Neural progenitor cell (in vitro differentiated cells): Measurements from ENCODE around the gene C2orf15. TPM values are rescaled to one million over a fixed set of nuclear protein-coding genes. Genes with fewer than 3 reads are reported as not detected.

Source experiments
- DNase-seq: peaks from one replicate; pipeline ENCODE4 v3.0.0-alpha.2; 2016; ENCODE audit warnings: low spot score
- H2AFZ ChIP-seq: fragments of 200-600 bp; sonication (generic); replicated peaks from 2 replicates; pipeline ENCODE4 v1.6.1; 2016; ENCODE audit warnings: antibody characterized with exemption
- H3F3A ChIP-seq: fragments of 200-600 bp; sonication (generic); 2 replicates; pipeline ENCODE4 v1.6.1; 2016; ENCODE audit warnings: antibody characterized with exemption, low read depth
- H3K27ac ChIP-seq: fragments of 200-600 bp; sonication (generic); 2 replicates; pipeline ENCODE4 v1.5.1; 2016; ENCODE audit warnings: mild to moderate bottlenecking
- H3K27me3 ChIP-seq: fragments of 200-600 bp; sonication (generic); 2 replicates; pipeline ENCODE4 v1.6.1; 2016; ENCODE audit warnings: mild to moderate bottlenecking, moderate library complexity
- H3K36me3 ChIP-seq: fragments of 200-600 bp; sonication (generic); 2 replicates; pipeline ENCODE4 v1.5.1; 2016
- H3K4me1 ChIP-seq: fragments of 200-600 bp; sonication (generic); 2 replicates; pipeline ENCODE4 v1.6.1; 2016; ENCODE audit warnings: mixed run types
- H3K4me2 ChIP-seq: fragments of 200-600 bp; sonication (generic); 2 replicates; pipeline ENCODE4 v1.6.1; 2016
- H3K4me3 ChIP-seq: fragments of 200-600 bp; sonication (generic); 2 replicates; pipeline ENCODE4 v1.5.1; 2016
- H3K79me2 ChIP-seq: fragments of 200-600 bp; sonication (generic); 2 replicates; pipeline ENCODE4 v1.6.1; 2016; ENCODE audit warnings: low read depth
- H3K9ac ChIP-seq: fragments of 200-600 bp; sonication (generic); 2 replicates; pipeline ENCODE4 v1.6.1; 2016
- H3K9me3 ChIP-seq: fragments of 200-600 bp; sonication (generic); 2 replicates; pipeline ENCODE4 v1.5.1; 2016; ENCODE audit warnings: low read depth
- H4K20me1 ChIP-seq: fragments of 200-600 bp; sonication (generic); 2 replicates; pipeline ENCODE4 v1.6.1; 2016; ENCODE audit warnings: low read depth
- H3K27ac Mint-ChIP-seq: 3 replicates; pipeline ENCODE4 v1.8.0; 2021; ENCODE audit warnings: mixed read lengths
- H3K27me3 Mint-ChIP-seq: 2 replicates; pipeline ENCODE4 v1.8.0; 2022; ENCODE audit warnings: low read depth, mild to moderate bottlenecking, inconsistent platforms, moderate library complexity, mixed read lengths; ENCODE audit not compliant: insufficient read depth
- H3K36me3 Mint-ChIP-seq: 3 replicates; pipeline ENCODE4 v1.8.0; 2021; ENCODE audit warnings: mixed read lengths
- H3K4me1 Mint-ChIP-seq: 3 replicates; pipeline ENCODE4 v1.8.0; 2021; ENCODE audit warnings: mixed read lengths
- H3K4me3 Mint-ChIP-seq: 3 replicates; pipeline ENCODE4 v1.8.0; 2021; ENCODE audit warnings: mild to moderate bottlenecking, moderate library complexity, mixed read lengths
- H3K9me3 Mint-ChIP-seq: 3 replicates; pipeline ENCODE4 v1.8.0; 2020; ENCODE audit warnings: mixed read lengths
- EZH2 ChIP-seq: fragments of 200-600 bp; sonication (generic); IDR thresholded peaks from 2 replicates; pipeline ENCODE4 v1.6.1; 2017; ENCODE audit warnings: antibody characterized with exemption, mild to moderate bottlenecking, moderate library complexity
- EZH2phosphoT487 ChIP-seq: fragments of 200-600 bp; sonication (generic); IDR thresholded peaks from 2 replicates; pipeline ENCODE4 v1.6.1; 2017; ENCODE audit warnings: antibody characterized with exemption
- total RNA-seq: library from RNA; depleted of rRNA; stranded (reverse); fragments of >200 nt; gene quantifications from 2 replicates; pipeline ENCODE4 v1.2.3, GENCODE V29; 2015; ENCODE audit warnings: low replicate concordance
- TF ChIP-seq, protein P1 (sequence below): fragments of 200-600 bp; sonication (generic); IDR thresholded peaks from 2 replicates; pipeline ENCODE4 v1.5.1; 2017; ENCODE audit warnings: antibody characterized with exemption, mild to moderate bottlenecking

C2orf15 gene
- total RNA-seq, 1 donor from 2014 or later: 5.8 TPM

DNA sequence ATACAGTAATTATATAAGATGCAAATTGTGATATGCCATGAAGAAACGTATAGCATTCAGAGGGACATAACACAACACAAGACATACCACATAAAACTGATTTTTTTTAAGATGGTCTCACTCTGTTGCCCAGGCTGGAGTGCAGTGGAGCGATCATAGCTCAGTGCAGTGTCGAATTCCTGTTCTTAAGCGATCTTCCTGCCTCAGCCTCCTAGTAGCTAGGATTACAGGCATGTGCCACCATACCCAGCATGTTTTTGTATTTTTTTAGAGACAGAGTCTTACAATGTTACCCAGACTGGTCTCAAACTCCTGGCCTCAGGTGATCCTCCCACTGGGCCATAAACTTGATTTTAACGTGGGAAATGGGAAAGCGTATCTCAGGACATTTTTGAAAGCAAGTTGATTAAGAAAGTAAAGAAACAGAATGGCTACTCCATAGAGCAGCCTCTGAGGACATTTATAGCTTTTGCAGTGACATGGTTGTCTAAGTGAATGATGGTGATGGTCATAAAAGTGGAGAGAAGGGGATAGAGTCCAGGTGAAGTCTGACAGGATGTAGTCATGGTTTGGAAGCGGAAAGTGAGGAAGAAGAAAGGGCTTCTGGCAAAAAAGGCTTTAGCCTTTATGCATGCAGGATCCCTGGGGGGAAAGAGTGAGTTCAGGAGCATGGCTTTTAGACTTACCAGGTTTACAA, 10.8 kb downstream of the C2orf15 start:
- no peak overlapping the region for H3K27ac Mint-ChIP-seq
- Histone ChIP-seq H3K4me2 (no peak overlapping the region), H3K27ac (no peak overlapping the region)

DNA sequence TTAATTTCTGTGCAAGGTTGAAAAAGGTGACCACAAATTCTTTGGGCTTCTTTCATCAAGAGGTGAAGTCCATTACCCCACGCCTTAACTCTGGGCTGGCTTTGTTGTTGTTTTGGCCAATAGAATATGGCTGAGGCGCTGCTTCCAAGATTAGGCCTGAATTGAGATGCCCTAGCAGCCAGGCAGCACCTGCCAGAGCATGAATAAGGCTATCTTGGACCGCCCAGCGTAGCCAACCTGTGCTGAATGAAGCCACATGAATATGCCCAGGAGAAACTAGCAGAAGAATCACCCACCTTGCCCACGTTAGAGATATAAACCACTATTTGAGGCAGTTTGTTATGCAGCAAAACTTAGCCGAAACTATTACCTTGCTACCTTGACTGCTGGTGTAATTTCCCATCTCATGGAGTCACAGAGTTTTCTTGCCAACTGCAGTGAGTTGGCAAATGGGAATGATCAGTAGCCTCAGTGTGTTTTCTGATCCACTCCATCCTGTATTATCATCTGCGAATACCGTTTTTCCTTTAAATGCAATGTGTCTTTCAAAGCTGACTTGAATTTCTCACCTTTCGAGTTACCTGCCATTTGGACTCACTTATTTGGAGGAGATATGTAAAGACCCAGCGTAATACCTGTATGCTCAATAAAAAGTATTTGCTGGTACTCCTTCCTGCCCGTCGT, 12.6 kb downstream of the C2orf15 start:
- H3K36me3 ChIP-seq: no peaks in the 10 kb centered on the region
- H3K27ac ChIP-seq: no peak overlapping the region

More for the DNA sequence above, 10.8 kb downstream of the C2orf15 start:
- peaks cover 13% of the 10 kb centered on the region for H3F3A ChIP-seq
- no peaks in the 10 kb centered on the region for H3K36me3 ChIP-seq
- Mint-ChIP-seq H3K9me3 (no peaks in the 10 kb centered on the region), H3K4me1 (peaks cover 23% of the 10 kb centered on the region), H3K27me3 (peaks cover 2% of the 10 kb centered on the region), H3K36me3 (peaks cover 3% of the 10 kb centered on the region), H3K4me3 (no peak overlapping the region)
- no peaks in the 10 kb centered on the region for H3K9me3 ChIP-seq
- TF ChIP-seq, protein P1, sequence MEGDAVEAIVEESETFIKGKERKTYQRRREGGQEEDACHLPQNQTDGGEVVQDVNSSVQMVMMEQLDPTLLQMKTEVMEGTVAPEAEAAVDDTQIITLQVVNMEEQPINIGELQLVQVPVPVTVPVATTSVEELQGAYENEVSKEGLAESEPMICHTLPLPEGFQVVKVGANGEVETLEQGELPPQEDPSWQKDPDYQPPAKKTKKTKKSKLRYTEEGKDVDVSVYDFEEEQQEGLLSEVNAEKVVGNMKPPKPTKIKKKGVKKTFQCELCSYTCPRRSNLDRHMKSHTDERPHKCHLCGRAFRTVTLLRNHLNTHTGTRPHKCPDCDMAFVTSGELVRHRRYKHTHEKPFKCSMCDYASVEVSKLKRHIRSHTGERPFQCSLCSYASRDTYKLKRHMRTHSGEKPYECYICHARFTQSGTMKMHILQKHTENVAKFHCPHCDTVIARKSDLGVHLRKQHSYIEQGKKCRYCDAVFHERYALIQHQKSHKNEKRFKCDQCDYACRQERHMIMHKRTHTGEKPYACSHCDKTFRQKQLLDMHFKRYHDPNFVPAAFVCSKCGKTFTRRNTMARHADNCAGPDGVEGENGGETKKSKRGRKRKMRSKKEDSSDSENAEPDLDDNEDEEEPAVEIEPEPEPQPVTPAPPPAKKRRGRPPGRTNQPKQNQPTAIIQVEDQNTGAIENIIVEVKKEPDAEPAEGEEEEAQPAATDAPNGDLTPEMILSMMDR: no peak
- TF ChIP-seq EZH2 (no peak), EZH2phosphoT487 (no peak)
- no peak overlapping the region for H3K9ac ChIP-seq
- no peak for DNase-seq
- H3K4me3 ChIP-seq: no peak overlapping the region
- H3K27me3 ChIP-seq: no peaks in the 10 kb centered on the region
- H3K79me2 ChIP-seq: peaks cover 11% of the 10 kb centered on the region
- no peaks in the 10 kb centered on the region for H4K20me1 ChIP-seq
- H2AFZ ChIP-seq: no peak overlapping the region
- peaks cover 7% of the 10 kb centered on the region for H3K4me1 ChIP-seq

DNA sequence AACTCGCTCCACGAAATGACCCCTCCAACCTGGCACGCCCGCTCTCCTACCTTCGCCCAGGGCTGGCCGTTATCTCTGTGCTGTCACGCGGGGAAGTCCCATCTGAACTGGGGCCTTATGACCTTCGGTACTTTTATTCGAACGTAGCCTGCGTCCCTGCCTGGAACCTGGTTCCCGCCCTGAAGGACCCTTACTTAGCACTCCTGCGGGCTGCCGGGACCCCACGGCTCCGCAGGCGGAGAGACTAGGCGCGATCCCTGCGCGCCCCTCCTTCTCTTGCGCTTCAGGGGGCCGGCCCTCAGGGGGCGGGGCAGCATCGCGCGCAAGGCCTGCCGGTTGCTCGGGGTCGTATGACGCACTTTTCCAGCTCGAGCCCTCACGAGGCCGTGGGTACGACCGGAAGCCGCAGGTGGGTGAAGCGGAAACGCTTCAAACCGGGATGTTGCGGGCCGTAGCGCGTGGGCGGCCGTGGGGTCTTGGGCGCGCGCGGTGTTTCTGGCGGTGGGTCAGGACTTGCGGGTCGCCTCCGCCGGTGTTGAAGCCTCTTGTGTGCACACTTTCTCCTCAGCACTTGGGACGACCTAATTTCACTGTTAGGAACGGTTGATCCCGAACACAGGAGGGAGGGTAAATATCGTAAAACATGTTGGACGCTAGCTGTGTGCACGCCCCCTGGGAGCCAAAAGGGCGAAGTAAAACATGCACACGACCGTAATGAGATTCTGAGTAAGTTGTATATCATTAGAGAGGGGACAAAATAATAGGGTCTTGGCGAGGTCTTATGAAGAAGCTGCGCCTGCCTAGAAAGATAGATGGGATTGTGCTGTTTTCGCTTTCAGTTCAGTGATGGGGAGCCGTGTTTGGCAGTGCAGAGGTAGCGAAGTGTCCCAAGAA, 13.4 kb downstream of the C2orf15 start, which contains the start of the genes LIPT1 and TSGA10:
Gene LIPT1, plus strand, starts transcription at position 325 of the 894 bp plus-strand sequence. CDS start 6,991 bp downstream, outside the sequence.
Gene TSGA10, minus strand, starts transcription at position 300 of the 894 bp plus-strand sequence. CDS start 45,503 bp downstream, outside the sequence.
- H3K9me3 ChIP-seq: no peaks in the 10 kb centered on the region
- H3K4me1 ChIP-seq: peaks cover 7% of the 10 kb centered on the region
- DNase-seq: peak; percentile 90
- H3K4me1 Mint-ChIP-seq: peaks cover 23% of the 10 kb centered on the region
- H3K9ac ChIP-seq: peak within 1 kb of the TSS; percentile 33
- peak within 1 kb of the TSS; percentile 77 for H3K4me3 ChIP-seq
- H3K79me2 ChIP-seq: peaks cover 11% of the 10 kb centered on the region
- H4K20me1 ChIP-seq: no peaks in the 10 kb centered on the region
- no peaks in the 10 kb centered on the region for H3K9me3 Mint-ChIP-seq
- H3K27ac Mint-ChIP-seq: peak within 1 kb of the TSS; percentile 97
- no peak for TF ChIP-seq EZH2phosphoT487
- TF ChIP-seq, protein P1: peak; percentile 35
- no peak for TF ChIP-seq EZH2
- no peak within 1 kb of the TSS for H3K27ac ChIP-seq
- peaks cover 5% of the 10 kb centered on the region for H3K36me3 Mint-ChIP-seq
- H3K27me3 ChIP-seq: no peaks in the 10 kb centered on the region
- peak within 1 kb of the TSS; percentile 78 for H3K4me2 ChIP-seq
- H3K27me3 Mint-ChIP-seq: peaks cover 3% of the 10 kb centered on the region
- H3K36me3 ChIP-seq: no peaks in the 10 kb centered on the region
- peaks cover 13% of the 10 kb centered on the region for H3F3A ChIP-seq
- peak within 1 kb of the TSS; percentile 89 for H3K4me3 Mint-ChIP-seq
- H2AFZ ChIP-seq: peak within 1 kb of the TSS; percentile 97

More for the DNA sequence above, 12.6 kb downstream of the C2orf15 start:
- DNase-seq: peak; percentile 3
- peak overlapping the region; percentile 78 for H3K4me2 ChIP-seq
- peak overlapping the region; percentile 97 for H3K27ac Mint-ChIP-seq
- TF ChIP-seq EZH2phosphoT487 (no peak), EZH2 (no peak)
- TF ChIP-seq, protein P1: no peak
- H3K27me3 ChIP-seq: no peaks in the 10 kb centered on the region
- no peaks in the 10 kb centered on the region for H3K9me3 Mint-ChIP-seq
- H3K9me3 ChIP-seq: no peaks in the 10 kb centered on the region
- H3K36me3 Mint-ChIP-seq: peaks cover 3% of the 10 kb centered on the region
- peak overlapping the region; percentile 77 for H3K4me3 ChIP-seq
- peaks cover 11% of the 10 kb centered on the region for H3K79me2 ChIP-seq
- peaks cover 13% of the 10 kb centered on the region for H3F3A ChIP-seq
- peaks cover 23% of the 10 kb centered on the region for H3K4me1 Mint-ChIP-seq
- no peaks in the 10 kb centered on the region for H4K20me1 ChIP-seq
- H3K27me3 Mint-ChIP-seq: peaks cover 2% of the 10 kb centered on the region
- H3K4me3 Mint-ChIP-seq: peak overlapping the region; percentile 89
- H3K4me1 ChIP-seq: peaks cover 7% of the 10 kb centered on the region
- H2AFZ ChIP-seq: peak overlapping the region; percentile 97
- H3K9ac ChIP-seq: peak overlapping the region; percentile 33
